PC-9 (cell line): ENCODE data around the gene VAPB.

Experiments
- EZH2 ChIP-seq: fragments of 200-600 bp; sonication (generic); IDR thresholded peaks from 2 replicates; pipeline ENCODE4 v1.8.0; 2017; ENCODE audit warnings: antibody characterized with exemption, low read depth
- TF ChIP-seq, protein P1 (sequence below): fragments of 200-600 bp; sonication (generic); conservative IDR thresholded peaks from 2 replicates; pipeline ENCODE4 v1.6.1; 2017; ENCODE audit warnings: mixed run types, antibody characterized with exemption, mild to moderate bottlenecking, moderate library complexity

DNA sequence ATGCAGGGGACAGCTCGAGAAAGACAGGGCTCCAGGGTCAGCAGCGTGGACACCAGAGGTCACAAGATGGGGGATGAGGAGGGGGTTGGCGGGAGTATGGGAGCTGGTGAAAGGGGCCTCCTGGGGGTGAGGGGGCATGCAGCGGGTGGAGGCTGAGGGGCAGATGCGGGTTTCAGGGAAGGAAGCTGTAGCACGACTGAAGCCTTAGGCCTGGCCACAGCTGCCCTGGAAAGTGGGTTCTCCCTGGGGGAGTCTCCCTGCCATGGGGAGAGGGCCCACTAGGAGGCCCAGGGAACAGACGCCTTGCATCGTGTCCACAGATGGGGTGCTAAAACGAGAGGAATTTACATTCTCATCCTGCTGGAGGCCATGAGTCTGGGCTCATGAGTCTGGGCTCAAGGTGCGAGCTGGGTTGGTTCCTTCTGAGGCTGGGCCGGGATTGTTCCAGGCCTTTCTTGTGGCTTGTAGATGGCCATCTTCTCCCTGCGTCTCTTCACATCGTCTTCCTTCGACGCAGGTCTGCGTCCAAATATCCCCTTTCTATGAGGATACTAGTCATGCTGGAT, 108.1 kb downstream of the VAPB start:
- TF ChIP-seq, protein P1, sequence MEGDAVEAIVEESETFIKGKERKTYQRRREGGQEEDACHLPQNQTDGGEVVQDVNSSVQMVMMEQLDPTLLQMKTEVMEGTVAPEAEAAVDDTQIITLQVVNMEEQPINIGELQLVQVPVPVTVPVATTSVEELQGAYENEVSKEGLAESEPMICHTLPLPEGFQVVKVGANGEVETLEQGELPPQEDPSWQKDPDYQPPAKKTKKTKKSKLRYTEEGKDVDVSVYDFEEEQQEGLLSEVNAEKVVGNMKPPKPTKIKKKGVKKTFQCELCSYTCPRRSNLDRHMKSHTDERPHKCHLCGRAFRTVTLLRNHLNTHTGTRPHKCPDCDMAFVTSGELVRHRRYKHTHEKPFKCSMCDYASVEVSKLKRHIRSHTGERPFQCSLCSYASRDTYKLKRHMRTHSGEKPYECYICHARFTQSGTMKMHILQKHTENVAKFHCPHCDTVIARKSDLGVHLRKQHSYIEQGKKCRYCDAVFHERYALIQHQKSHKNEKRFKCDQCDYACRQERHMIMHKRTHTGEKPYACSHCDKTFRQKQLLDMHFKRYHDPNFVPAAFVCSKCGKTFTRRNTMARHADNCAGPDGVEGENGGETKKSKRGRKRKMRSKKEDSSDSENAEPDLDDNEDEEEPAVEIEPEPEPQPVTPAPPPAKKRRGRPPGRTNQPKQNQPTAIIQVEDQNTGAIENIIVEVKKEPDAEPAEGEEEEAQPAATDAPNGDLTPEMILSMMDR = no peak
- no peak for TF ChIP-seq EZH2
